Vagina (tissue), 2 donors: ENCODE results near the gene ADK.

Experiments used
- POLR2A ChIP-seq, 2 donors: fragments of 450-650 bp; IDR thresholded peaks; one replicate each; pipeline ENCODE4 v1.6.1; 2017; ENCODE audit warnings: antibody characterized with exemption in 2 of 2, mild to moderate bottlenecking in 2 of 2, moderate library complexity in 2 of 2
- TF ChIP-seq, protein P1 (sequence below), 3 experiments: fragments of 450-650 bp in 2 of 3; fragments of 200-600 bp in 1 of 3; sonication (generic) in 1 of 3; IDR thresholded peaks; one replicate each; pipeline ENCODE4 v1.5.1; 2017 to 2019; ENCODE audit warnings: antibody characterized with exemption in 3 of 3, mild to moderate bottlenecking in 2 of 3, moderate library complexity in 2 of 3

- TF ChIP-seq, protein P1, sequence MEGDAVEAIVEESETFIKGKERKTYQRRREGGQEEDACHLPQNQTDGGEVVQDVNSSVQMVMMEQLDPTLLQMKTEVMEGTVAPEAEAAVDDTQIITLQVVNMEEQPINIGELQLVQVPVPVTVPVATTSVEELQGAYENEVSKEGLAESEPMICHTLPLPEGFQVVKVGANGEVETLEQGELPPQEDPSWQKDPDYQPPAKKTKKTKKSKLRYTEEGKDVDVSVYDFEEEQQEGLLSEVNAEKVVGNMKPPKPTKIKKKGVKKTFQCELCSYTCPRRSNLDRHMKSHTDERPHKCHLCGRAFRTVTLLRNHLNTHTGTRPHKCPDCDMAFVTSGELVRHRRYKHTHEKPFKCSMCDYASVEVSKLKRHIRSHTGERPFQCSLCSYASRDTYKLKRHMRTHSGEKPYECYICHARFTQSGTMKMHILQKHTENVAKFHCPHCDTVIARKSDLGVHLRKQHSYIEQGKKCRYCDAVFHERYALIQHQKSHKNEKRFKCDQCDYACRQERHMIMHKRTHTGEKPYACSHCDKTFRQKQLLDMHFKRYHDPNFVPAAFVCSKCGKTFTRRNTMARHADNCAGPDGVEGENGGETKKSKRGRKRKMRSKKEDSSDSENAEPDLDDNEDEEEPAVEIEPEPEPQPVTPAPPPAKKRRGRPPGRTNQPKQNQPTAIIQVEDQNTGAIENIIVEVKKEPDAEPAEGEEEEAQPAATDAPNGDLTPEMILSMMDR (IDR thresholded peaks at IDR 0.05), result no peak
- no peak for TF ChIP-seq POLR2A (IDR thresholded peaks at IDR 0.05)
Observed at GRCh38 chr10:74425456-74426001, 274.5 kb downstream of the ADK start.
